ENCODE data around the gene TBC1D1.

DNA sequence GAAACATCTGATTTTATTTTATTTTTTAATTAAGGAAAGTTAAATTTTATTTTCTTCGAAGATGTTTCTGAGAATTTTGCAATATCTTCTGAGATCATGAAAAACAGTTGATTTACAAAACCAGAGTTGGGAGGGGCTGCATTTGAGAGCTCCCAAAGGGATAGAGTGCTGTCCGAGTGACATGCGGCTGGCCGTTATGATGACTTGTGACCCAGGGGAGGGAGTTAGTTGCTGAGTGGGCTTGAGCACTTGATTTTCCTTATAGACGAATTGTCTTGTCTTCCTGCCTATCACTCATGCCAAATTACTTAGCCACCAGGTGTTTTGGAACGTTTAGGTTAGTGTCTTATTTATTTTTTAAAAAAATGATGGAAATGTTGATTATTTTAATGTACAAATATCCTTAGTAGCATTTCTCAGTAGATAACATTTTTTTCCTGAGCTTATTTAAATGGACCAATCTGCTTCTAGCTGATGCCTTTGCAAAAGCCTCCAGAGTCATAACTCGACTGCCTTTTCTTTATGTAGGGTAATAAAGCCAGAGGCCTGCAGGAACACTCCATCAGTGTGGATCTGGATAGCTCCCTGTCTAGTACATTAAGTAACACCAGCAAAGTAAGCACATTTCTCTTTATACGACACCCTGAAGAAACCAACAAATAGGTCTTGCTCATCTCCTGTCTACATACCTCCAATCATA is 154.6 kb downstream of the TBC1D1 start:
- TF ChIP-seq, protein P1, sequence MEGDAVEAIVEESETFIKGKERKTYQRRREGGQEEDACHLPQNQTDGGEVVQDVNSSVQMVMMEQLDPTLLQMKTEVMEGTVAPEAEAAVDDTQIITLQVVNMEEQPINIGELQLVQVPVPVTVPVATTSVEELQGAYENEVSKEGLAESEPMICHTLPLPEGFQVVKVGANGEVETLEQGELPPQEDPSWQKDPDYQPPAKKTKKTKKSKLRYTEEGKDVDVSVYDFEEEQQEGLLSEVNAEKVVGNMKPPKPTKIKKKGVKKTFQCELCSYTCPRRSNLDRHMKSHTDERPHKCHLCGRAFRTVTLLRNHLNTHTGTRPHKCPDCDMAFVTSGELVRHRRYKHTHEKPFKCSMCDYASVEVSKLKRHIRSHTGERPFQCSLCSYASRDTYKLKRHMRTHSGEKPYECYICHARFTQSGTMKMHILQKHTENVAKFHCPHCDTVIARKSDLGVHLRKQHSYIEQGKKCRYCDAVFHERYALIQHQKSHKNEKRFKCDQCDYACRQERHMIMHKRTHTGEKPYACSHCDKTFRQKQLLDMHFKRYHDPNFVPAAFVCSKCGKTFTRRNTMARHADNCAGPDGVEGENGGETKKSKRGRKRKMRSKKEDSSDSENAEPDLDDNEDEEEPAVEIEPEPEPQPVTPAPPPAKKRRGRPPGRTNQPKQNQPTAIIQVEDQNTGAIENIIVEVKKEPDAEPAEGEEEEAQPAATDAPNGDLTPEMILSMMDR (IDR thresholded peaks at IDR 0.05; ENCODE audit: low read length) = no peak
- no peak for TF ChIP-seq EZH2 (optimal IDR thresholded peaks at IDR 0.05; ENCODE audit: low read depth, low read length)
- TF ChIP-seq EZH2phosphoT487 (IDR thresholded peaks at IDR 0.05; ENCODE audit: low read length) = no peak

All from MM.1S (cell line).